ENCODE measurements around the gene SPTBN1. TPM values are rescaled to one million over a fixed set of nuclear protein-coding genes. Genes with fewer than 3 reads are reported as not detected.
A peak's percentile ranks its signal among the peaks of the same experiment; 100 is the strongest.

Gene SPTBN1
- total RNA-seq, 4 donors from 2014 or later: 65.0 to 217 (median 85.3) TPM

GRCh38 chr2:54500404-54501205, 44.5 kb downstream of the SPTBN1 start:
- peaks cover 0 to 78% (median 18%) of the 10 kb centered on the region in 3 donors for H3K4me1 ChIP-seq

GRCh38 chr2:54502731-54503130, 46.6 kb downstream of the SPTBN1 start:
- Histone ChIP-seq H3K27ac (peak overlapping the region in 1 of 4 donors; percentile 4), H3K4me3 (no peak overlapping the region), H3K9me3 (no peaks in the 10 kb centered on the region), H3K4me1 (peaks cover 0 to 70% (median 18%) of the 10 kb centered on the region in 3 donors), H3K27me3 (no peaks in the 10 kb centered on the region), H3K36me3 (no peaks in the 10 kb centered on the region)
- intact Hi-C loops (cut with DNase I): no loop called here
- TF ChIP-seq CTCF (IDR thresholded peaks at IDR 0.05) (no peak), POLR2A (IDR thresholded peaks at IDR 0.05) (no peak)
- WGBS, 2 donors: 71% methylated on average over 2 of the region's 2 CpGs; no CpG with 5 or more reads in 1 of the 2 donors
- no peak for DNase-seq

More at GRCh38 chr2:54500404-54501205, 44.5 kb downstream of the SPTBN1 start:
- H3K4me3 ChIP-seq: no peak overlapping the region
- WGBS, 2 donors: 57 to 58% methylated on average over 8 of the region's 8 CpGs
- intact Hi-C loops (cut with DNase I): no loop called here
- no peak for DNase-seq
- peak overlapping the region in 3 of 4 donors; percentile 8 to 71 (median 60) for H3K27ac ChIP-seq
- H3K36me3 ChIP-seq: no peaks in the 10 kb centered on the region
- TF ChIP-seq POLR2A (IDR thresholded peaks at IDR 0.05): no peak
- no peak for TF ChIP-seq CTCF (IDR thresholded peaks at IDR 0.05)
- no peaks in the 10 kb centered on the region for H3K9me3 ChIP-seq
- no peaks in the 10 kb centered on the region for H3K27me3 ChIP-seq

- no peaks in the 10 kb centered on the region for H3K9me3 ChIP-seq
- 77 to 86% methylated on average over 3 of the region's 3 CpGs for WGBS, 2 donors
- no peak for DNase-seq
- intact Hi-C loops (cut with DNase I): no loop called here
- no peaks in the 10 kb centered on the region for H3K27me3 ChIP-seq
- H3K27ac ChIP-seq: no peak overlapping the region
- peaks cover 0 to 66% (median 18%) of the 10 kb centered on the region in 3 donors for H3K4me1 ChIP-seq
- TF ChIP-seq CTCF (IDR thresholded peaks at IDR 0.05): peak in 5 of 6 experiments; percentile 24 to 59 (median 28)
- no peak for TF ChIP-seq POLR2A (IDR thresholded peaks at IDR 0.05)
- no peak overlapping the region for H3K4me3 ChIP-seq
- no peaks in the 10 kb centered on the region for H3K36me3 ChIP-seq
Measured at GRCh38 chr2:54503192-54503591, 47.1 kb downstream of the SPTBN1 start.

- 55 to 61% methylated on average over 1 of the region's 1 CpG for WGBS, 2 donors
- peak overlapping the region in 2 of 4 donors; percentile 27 to 29 for H3K27ac ChIP-seq
Measured at GRCh38 chr2:54503828-54504227, 47.7 kb downstream of the SPTBN1 start.

More at GRCh38 chr2:54503828-54504227, 47.7 kb downstream of the SPTBN1 start:
- DNase-seq: no peak
- no peaks in the 10 kb centered on the region for H3K9me3 ChIP-seq
- intact Hi-C loops (cut with DNase I): no loop called here
- no peaks in the 10 kb centered on the region for H3K27me3 ChIP-seq
- H3K4me3 ChIP-seq: no peak overlapping the region
- no peak for TF ChIP-seq CTCF (IDR thresholded peaks at IDR 0.05)
- no peak for TF ChIP-seq POLR2A (IDR thresholded peaks at IDR 0.05)
- no peaks in the 10 kb centered on the region for H3K36me3 ChIP-seq
- peaks cover 0 to 59% (median 18%) of the 10 kb centered on the region in 3 donors for H3K4me1 ChIP-seq
